GM23338 (cell line): ENCODE data around the gene GRAMD1B. TPM values are rescaled to one million over a fixed set of nuclear protein-coding genes. Genes with fewer than 3 reads are reported as not detected.

Experiments
- ATAC-seq: fragments of 200-7000 bp; cut with Tn5 transposase; 3 replicates; pipeline ENCODE4 v1.9.1; 2020
- DNase-seq: peaks from one replicate; pipeline ENCODE4 v3.0.0-alpha.2; 2015; ENCODE audit warnings: low spot score
- H2AFZ ChIP-seq: fragments of 200-600 bp; sonication (generic); 2 replicates; pipeline ENCODE4 v1.8.0; 2016; ENCODE audit warnings: antibody characterized with exemption, mild to moderate bottlenecking, moderate library complexity
- H3F3A ChIP-seq: fragments of 200-600 bp; sonication (generic); replicated peaks from 2 replicates; pipeline ENCODE4 v1.8.0; 2017; ENCODE audit warnings: antibody characterized with exemption, mixed run types, low read depth
- H3K27ac ChIP-seq: fragments of 200-600 bp; sonication (generic); 2 replicates; pipeline ENCODE4 v1.6.1; 2016; ENCODE audit warnings: low read depth
- H3K27me3 ChIP-seq: fragments of 200-600 bp; sonication (generic); 2 replicates; pipeline ENCODE4 v1.8.0; 2016; ENCODE audit warnings: mild to moderate bottlenecking, mixed run types, moderate library complexity; ENCODE audit not compliant: insufficient read depth
- H3K36me3 ChIP-seq: fragments of 200-600 bp; sonication (generic); 2 replicates; pipeline ENCODE4 v1.8.0; 2016; ENCODE audit warnings: mild to moderate bottlenecking; ENCODE audit not compliant: insufficient read depth
- H3K4me1 ChIP-seq: fragments of 200-600 bp; sonication (generic); 2 replicates; pipeline ENCODE4 v1.8.0; 2016; ENCODE audit warnings: mild to moderate bottlenecking, moderate library complexity; ENCODE audit not compliant: insufficient read depth
- H3K4me2 ChIP-seq: fragments of 200-600 bp; sonication (generic); 2 replicates; pipeline ENCODE4 v1.7.1; 2017; ENCODE audit warnings: mixed run types
- H3K4me3 ChIP-seq: fragments of 200-600 bp; sonication (generic); 2 replicates; pipeline ENCODE4 v1.6.1; 2016; ENCODE audit warnings: mixed run types
- H3K79me2 ChIP-seq: fragments of 200-600 bp; sonication (generic); replicated peaks from 2 replicates; pipeline ENCODE4 v1.8.0; 2017; ENCODE audit warnings: mild to moderate bottlenecking; ENCODE audit not compliant: insufficient read depth
- H3K9me2 ChIP-seq: fragments of 200-600 bp; sonication (generic); 2 replicates; pipeline ENCODE4 v1.8.0; 2017; ENCODE audit not compliant: insufficient read depth
- H4K20me1 ChIP-seq: fragments of 200-600 bp; sonication (generic); replicated peaks from 2 replicates; pipeline ENCODE4 v1.8.0; 2017; ENCODE audit warnings: mild to moderate bottlenecking; ENCODE audit not compliant: insufficient read depth
- H3K27ac Mint-ChIP-seq: 2 replicates; pipeline ENCODE4 v1.8.0; 2020; ENCODE audit warnings: inconsistent platforms, mild to moderate bottlenecking, moderate library complexity, mixed read lengths
- H3K27me3 Mint-ChIP-seq: 3 replicates; pipeline ENCODE4 v1.8.0; 2022; ENCODE audit warnings: low read depth, mild to moderate bottlenecking, moderate library complexity, mixed read lengths, inconsistent platforms; ENCODE audit not compliant: insufficient read depth, poor library complexity
- H3K36me3 Mint-ChIP-seq: 3 replicates; pipeline ENCODE4 v1.8.0; 2021; ENCODE audit warnings: low read depth, mild to moderate bottlenecking, inconsistent platforms, moderate library complexity, mixed read lengths
- H3K4me1 Mint-ChIP-seq: 3 replicates; pipeline ENCODE4 v1.8.0; 2020; ENCODE audit warnings: mild to moderate bottlenecking, inconsistent platforms, mixed read lengths
- H3K4me3 Mint-ChIP-seq: 3 replicates; pipeline ENCODE4 v1.8.0; 2021; ENCODE audit warnings: moderate library complexity, mild to moderate bottlenecking, inconsistent platforms, mixed read lengths
- H3K9me3 Mint-ChIP-seq: 3 replicates; pipeline ENCODE4 v1.8.0; 2020; ENCODE audit warnings: moderate library complexity, mild to moderate bottlenecking, inconsistent platforms, mixed read lengths
- CREB1 ChIP-seq: fragments of 250-450 bp; sonication (Bioruptor Pico); IDR thresholded peaks from 2 replicates; pipeline ENCODE4 v1.5.0; 2020; ENCODE audit warnings: low read depth, mild to moderate bottlenecking, moderate library complexity
- CTCF ChIP-seq, 2 experiments: fragments of 200-600 bp in 1 of 2; sonication (generic) in 1 of 2; conservative IDR thresholded peaks; 2 replicates each; pipeline versions ENCODE4 v1.5.1 to v1.6.1; 2016 to 2017; ENCODE audit warnings: antibody characterized with exemption in 2 of 2, low read depth in 2 of 2, mild to moderate bottlenecking in 2 of 2, moderate library complexity in 1 of 2
- ETS1 ChIP-seq: IDR thresholded peaks from 2 replicates; pipeline ENCODE4 v1.6.1; 2016; ENCODE audit warnings: antibody characterized with exemption
- EZH2 ChIP-seq: fragments of 200-600 bp; sonication (generic); IDR thresholded peaks from one replicate; pipeline ENCODE4 v1.8.0; 2017; ENCODE audit warnings: antibody characterized with exemption, mild to moderate bottlenecking, low read depth; ENCODE audit not compliant: unreplicated experiment
- EZH2phosphoT487 ChIP-seq: fragments of 200-600 bp; sonication (generic); IDR thresholded peaks from one replicate; pipeline ENCODE4 v1.8.1; 2018; ENCODE audit warnings: antibody characterized with exemption; ENCODE audit not compliant: unreplicated experiment
- JUNB ChIP-seq: IDR thresholded peaks from one replicate; pipeline ENCODE4 v1.6.1; 2016; ENCODE audit warnings: antibody characterized with exemption; ENCODE audit not compliant: unreplicated experiment
- NANOG ChIP-seq: IDR thresholded peaks from 2 replicates; pipeline ENCODE4 v1.6.1; 2016; ENCODE audit warnings: antibody characterized with exemption, borderline replicate concordance
- POLR2AphosphoS5 ChIP-seq: IDR thresholded peaks from 2 replicates; pipeline ENCODE4 v1.6.1; 2016; ENCODE audit warnings: antibody characterized with exemption, low read depth
- STAT1 ChIP-seq: IDR thresholded peaks from one replicate; pipeline ENCODE4 v1.6.1; 2016; ENCODE audit warnings: antibody characterized with exemption; ENCODE audit not compliant: unreplicated experiment
- ZNF114 ChIP-seq: fragments of 250-450 bp; sonication (Bioruptor Pico); IDR thresholded peaks from 2 replicates; pipeline ENCODE4 v1.5.0; 2020; ENCODE audit warnings: mild to moderate bottlenecking, moderate library complexity
- ZNF331 ChIP-seq: fragments of 250-450 bp; sonication (Bioruptor Pico); IDR thresholded peaks from 2 replicates; pipeline ENCODE4 v1.5.0; 2020; ENCODE audit warnings: low read depth, mild to moderate bottlenecking, moderate library complexity
- polyA plus RNA-seq: library from polyadenylated mRNA; unstranded; fragments of >200 nt; fragmentation: Nextera tagmentation; extraction: Ambion mirVana; gene quantifications from 2 replicates; pipeline ENCODE4 v1.2.1, GENCODE V29; 2016
- total RNA-seq: library from RNA; depleted of rRNA; stranded (reverse); fragments of >200 nt; shearing (Covaris generic); gene quantifications from 2 replicates; pipeline ENCODE4 v1.2.3, GENCODE V29; 2014
- TF ChIP-seq, protein P1 (sequence below): fragments of 250-450 bp; sonication (Bioruptor Pico); IDR thresholded peaks from 2 replicates; pipeline ENCODE4 v1.5.0; 2020; ENCODE audit warnings: mild to moderate bottlenecking, moderate library complexity
- TF ChIP-seq, protein P2 (sequence below): IDR thresholded peaks from one replicate; pipeline ENCODE4 v1.6.1; 2018; ENCODE audit warnings: antibody characterized with exemption; ENCODE audit not compliant: unreplicated experiment

The GRAMD1B gene
- total and polyA plus RNA-seq, 2 experiments from 2014 or later: 3.7 to 24.3 TPM

DNA sequence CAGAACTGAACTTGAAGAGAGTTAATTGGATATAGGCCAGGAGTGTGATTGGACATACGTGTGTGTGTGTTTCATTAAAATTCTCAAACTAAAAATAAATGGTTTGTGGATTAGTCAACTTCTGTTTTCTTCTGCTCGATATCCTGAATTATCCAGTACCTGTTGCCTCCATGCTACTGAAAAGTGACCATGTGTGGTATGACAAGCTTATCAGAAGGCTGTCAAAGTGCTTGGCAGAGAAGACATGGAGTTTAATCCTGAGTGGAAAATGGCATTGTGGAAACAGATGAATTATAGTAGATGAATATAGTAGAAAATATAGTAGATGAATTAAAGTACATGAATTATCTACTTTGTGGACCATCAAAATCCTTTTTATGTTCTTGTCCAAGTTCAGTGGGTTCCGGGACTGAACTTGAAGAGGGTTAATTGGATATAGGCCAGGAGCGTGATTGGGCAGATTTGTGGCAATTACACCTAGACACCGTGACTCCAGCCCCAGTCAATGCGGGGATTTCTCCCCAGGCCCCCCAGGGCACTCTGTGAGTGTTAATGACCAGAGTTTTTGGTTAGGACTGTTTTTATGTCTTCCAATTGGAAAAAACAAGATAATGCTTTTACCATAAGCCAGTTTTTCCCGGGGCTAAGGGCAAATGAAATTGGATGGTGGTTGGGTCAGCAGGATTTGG lies 30.1 kb downstream of the GRAMD1B start:
- H3F3A ChIP-seq: no peaks in the 10 kb centered on the region
- H3K9me3 Mint-ChIP-seq: no peaks in the 10 kb centered on the region; the same call in 2 of the 3 replicates
- no peaks in the 10 kb centered on the region for H3K9me2 ChIP-seq
- peaks cover 3% of the 10 kb centered on the region; the same call in 1 of the 2 replicates for H3K79me2 ChIP-seq
- no peak overlapping the region for H2AFZ ChIP-seq
- H3K36me3 ChIP-seq: no peaks in the 10 kb centered on the region
- TF ChIP-seq CTCF (conservative IDR thresholded peaks at IDR 0.05; ENCODE audit: low read depth in 2 of 2): no peak
- no peak for TF ChIP-seq EZH2phosphoT487
- TF ChIP-seq NANOG: no peak
- TF ChIP-seq JUNB: no peak
- TF ChIP-seq ZNF331: no peak
- TF ChIP-seq EZH2: no peak
- no peak for TF ChIP-seq CREB1
- no peak for TF ChIP-seq ZNF114 (CRISPR knock-in tag)
- no peak for TF ChIP-seq ETS1
- no peak for TF ChIP-seq STAT1
- TF ChIP-seq, protein P1, sequence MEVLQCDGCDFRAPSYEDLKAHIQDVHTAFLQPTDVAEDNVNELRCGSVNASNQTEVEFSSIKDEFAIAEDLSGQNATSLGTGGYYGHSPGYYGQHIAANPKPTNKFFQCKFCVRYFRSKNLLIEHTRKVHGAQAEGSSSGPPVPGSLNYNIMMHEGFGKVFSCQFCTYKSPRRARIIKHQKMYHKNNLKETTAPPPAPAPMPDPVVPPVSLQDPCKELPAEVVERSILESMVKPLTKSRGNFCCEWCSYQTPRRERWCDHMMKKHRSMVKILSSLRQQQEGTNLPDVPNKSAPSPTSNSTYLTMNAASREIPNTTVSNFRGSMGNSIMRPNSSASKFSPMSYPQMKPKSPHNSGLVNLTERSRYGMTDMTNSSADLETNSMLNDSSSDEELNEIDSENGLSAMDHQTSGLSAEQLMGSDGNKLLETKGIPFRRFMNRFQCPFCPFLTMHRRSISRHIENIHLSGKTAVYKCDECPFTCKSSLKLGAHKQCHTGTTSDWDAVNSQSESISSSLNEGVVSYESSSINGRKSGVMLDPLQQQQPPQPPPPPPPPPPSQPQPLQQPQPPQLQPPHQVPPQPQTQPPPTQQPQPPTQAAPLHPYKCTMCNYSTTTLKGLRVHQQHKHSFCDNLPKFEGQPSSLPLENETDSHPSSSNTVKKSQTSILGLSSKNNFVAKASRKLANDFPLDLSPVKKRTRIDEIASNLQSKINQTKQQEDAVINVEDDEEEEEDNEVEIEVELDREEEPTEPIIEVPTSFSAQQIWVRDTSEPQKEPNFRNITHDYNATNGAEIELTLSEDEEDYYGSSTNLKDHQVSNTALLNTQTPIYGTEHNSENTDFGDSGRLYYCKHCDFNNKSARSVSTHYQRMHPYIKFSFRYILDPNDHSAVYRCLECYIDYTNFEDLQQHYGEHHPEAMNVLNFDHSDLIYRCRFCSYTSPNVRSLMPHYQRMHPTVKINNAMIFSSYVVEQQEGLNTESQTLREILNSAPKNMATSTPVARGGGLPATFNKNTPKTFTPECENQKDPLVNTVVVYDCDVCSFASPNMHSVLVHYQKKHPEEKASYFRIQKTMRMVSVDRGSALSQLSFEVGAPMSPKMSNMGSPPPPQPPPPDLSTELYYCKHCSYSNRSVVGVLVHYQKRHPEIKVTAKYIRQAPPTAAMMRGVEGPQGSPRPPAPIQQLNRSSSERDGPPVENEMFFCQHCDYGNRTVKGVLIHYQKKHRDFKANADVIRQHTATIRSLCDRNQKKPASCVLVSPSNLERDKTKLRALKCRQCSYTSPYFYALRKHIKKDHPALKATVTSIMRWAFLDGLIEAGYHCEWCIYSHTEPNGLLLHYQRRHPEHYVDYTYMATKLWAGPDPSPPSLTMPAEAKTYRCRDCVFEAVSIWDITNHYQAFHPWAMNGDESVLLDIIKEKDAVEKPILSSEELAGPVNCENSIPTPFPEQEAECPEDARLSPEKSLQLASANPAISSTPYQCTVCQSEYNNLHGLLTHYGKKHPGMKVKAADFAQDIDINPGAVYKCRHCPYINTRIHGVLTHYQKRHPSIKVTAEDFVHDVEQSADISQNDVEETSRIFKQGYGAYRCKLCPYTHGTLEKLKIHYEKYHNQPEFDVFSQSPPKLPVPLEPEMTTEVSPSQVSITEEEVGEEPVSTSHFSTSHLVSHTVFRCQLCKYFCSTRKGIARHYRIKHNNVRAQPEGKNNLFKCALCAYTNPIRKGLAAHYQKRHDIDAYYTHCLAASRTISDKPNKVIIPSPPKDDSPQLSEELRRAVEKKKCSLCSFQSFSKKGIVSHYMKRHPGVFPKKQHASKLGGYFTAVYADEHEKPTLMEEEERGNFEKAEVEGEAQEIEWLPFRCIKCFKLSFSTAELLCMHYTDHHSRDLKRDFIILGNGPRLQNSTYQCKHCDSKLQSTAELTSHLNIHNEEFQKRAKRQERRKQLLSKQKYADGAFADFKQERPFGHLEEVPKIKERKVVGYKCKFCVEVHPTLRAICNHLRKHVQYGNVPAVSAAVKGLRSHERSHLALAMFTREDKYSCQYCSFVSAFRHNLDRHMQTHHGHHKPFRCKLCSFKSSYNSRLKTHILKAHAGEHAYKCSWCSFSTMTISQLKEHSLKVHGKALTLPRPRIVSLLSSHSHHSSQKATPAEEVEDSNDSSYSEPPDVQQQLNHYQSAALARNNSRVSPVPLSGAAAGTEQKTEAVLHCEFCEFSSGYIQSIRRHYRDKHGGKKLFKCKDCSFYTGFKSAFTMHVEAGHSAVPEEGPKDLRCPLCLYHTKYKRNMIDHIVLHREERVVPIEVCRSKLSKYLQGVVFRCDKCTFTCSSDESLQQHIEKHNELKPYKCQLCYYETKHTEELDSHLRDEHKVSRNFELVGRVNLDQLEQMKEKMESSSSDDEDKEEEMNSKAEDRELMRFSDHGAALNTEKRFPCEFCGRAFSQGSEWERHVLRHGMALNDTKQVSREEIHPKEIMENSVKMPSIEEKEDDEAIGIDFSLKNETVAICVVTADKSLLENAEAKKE (CRISPR knock-in tag): no peak
- TF ChIP-seq, protein P2, sequence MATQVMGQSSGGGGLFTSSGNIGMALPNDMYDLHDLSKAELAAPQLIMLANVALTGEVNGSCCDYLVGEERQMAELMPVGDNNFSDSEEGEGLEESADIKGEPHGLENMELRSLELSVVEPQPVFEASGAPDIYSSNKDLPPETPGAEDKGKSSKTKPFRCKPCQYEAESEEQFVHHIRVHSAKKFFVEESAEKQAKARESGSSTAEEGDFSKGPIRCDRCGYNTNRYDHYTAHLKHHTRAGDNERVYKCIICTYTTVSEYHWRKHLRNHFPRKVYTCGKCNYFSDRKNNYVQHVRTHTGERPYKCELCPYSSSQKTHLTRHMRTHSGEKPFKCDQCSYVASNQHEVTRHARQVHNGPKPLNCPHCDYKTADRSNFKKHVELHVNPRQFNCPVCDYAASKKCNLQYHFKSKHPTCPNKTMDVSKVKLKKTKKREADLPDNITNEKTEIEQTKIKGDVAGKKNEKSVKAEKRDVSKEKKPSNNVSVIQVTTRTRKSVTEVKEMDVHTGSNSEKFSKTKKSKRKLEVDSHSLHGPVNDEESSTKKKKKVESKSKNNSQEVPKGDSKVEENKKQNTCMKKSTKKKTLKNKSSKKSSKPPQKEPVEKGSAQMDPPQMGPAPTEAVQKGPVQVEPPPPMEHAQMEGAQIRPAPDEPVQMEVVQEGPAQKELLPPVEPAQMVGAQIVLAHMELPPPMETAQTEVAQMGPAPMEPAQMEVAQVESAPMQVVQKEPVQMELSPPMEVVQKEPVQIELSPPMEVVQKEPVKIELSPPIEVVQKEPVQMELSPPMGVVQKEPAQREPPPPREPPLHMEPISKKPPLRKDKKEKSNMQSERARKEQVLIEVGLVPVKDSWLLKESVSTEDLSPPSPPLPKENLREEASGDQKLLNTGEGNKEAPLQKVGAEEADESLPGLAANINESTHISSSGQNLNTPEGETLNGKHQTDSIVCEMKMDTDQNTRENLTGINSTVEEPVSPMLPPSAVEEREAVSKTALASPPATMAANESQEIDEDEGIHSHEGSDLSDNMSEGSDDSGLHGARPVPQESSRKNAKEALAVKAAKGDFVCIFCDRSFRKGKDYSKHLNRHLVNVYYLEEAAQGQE: no peak
- TF ChIP-seq POLR2AphosphoS5: no peak
- H3K27me3 ChIP-seq: no peaks in the 10 kb centered on the region
- H3K4me1 ChIP-seq: no peaks in the 10 kb centered on the region
- peaks cover 4% of the 10 kb centered on the region; the same call in 1 of the 2 replicates for H4K20me1 ChIP-seq
- no peaks in the 10 kb centered on the region for H3K4me1 Mint-ChIP-seq
- H3K27me3 Mint-ChIP-seq: peaks cover 7% of the 10 kb centered on the region
- H3K27ac Mint-ChIP-seq: peak overlapping the region; percentile 78; the same call in 1 of the 2 replicates
- H3K36me3 Mint-ChIP-seq: no peaks in the 10 kb centered on the region; the same call in 2 of the 3 replicates
- no peak overlapping the region for H3K27ac ChIP-seq
- no peak overlapping the region for H3K4me3 ChIP-seq
- no peak for DNase-seq
- no peak for ATAC-seq
- no peak overlapping the region for H3K4me2 ChIP-seq
- H3K4me3 Mint-ChIP-seq: no peak overlapping the region
